RWPE1 (cell line): ENCODE data around the gene FKBP14.
"Not testable (repeated sequence)": the region's sequence is repeated elsewhere in the genome, so short reads cannot be mapped to it uniquely, and the experiment has no call there.

Experiments
- CTCF ChIA-PET: fragments of 350-600 bp; sonication (Branson Sonifier 250); formaldehyde crosslinking; extraction: SDS; loops from one replicate; lab custom pipeline; 2021; lab: Yijun Ruan, JAX
- POLR2A ChIA-PET: fragments of 400-600 bp; formaldehyde crosslinking; extraction: SDS; loops from one replicate; lab custom pipeline; 2020; ENCODE audit warnings: antibody characterized with exemption; ENCODE audit not compliant: low non-redundant PET; lab: Yijun Ruan, JAX
- DNase-seq: peaks from one replicate; pipeline ENCODE4 v3.0.0; 2012; ENCODE audit warnings: low spot score
- H3K27ac ChIP-seq: fragments of 450-650 bp; 2 replicates; pipeline ENCODE4 v1.5.1; 2017
- CTCF ChIP-seq: fragments of 450-650 bp; conservative IDR thresholded peaks from 2 replicates; pipeline ENCODE4 v1.5.1; 2017; ENCODE audit warnings: low read depth, mild to moderate bottlenecking

The FKBP14 gene

GRCh38 chr7:29962035-29962434 is 64.5 kb downstream of the FKBP14 start:
- ChIA-PET CTCF (interaction anchor here (0.6 kb wide), 1 partner anchor 14 kb away, joined by 4 read pairs; no protein-coding TSS in a partner anchor), POLR2A (no interaction called here)
- DNase-seq, result no peak
- TF ChIP-seq CTCF, result no peak
- H3K27ac ChIP-seq, result no peak overlapping the region

- DNase-seq, H3K27ac ChIP-seq, POLR2A ChIA-PET, CTCF ChIA-PET: not testable (repeated sequence)
Measured at GRCh38 chr7:29961611-29962010, 64.9 kb downstream of the FKBP14 start.
